LHCN-M2 (cell line): ENCODE measurements around the gene HHIPL1. TPM values are rescaled to one million over a fixed set of nuclear protein-coding genes. Genes with fewer than 3 reads are reported as not detected.
"Not testable (repeated sequence)": the region's sequence is repeated elsewhere in the genome, so short reads cannot be mapped to it uniquely, and the experiment has no call there.

ENCODE experiments used
- DNase-seq: peaks from one replicate; pipeline ENCODE4 v3.0.0-alpha.2; 2012; ENCODE audit warnings: low read depth
- total RNA-seq: library from RNA; depleted of rRNA; stranded (reverse); fragments of >200 nt; gene quantifications from 2 replicates; pipeline ENCODE4 v1.2.3, GENCODE V29; 2014

Gene HHIPL1
- total RNA-seq, 1 experiment from 2014 or later: 0.92 TPM

GRCh38 chr14:99634443-99634842 lies 10.5 kb upstream of the HHIPL1 start:
- DNase-seq: no peak

DNA sequence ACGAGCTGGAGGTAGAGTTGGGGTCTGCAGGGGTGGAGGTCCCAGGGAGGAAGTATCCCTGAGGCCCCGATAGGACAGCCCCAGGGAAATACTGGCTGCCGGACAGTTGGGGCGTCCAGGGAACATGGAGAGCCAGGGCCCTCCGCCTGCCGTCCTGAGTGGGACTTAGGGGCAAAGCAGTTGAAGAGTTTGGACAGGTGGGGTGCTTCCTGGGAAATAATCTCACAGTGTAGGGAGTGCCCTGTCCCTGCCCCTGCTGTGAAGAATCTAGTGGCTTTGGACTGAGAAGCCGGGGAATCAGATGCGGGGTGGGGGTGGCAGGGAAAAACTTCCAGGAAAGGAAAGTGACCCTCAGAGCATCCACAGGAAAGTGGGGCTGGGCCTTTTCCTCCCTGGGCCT lies 9.8 kb upstream of the HHIPL1 start:
- DNase-seq: no peak

- DNase-seq: no peak
These were observed 8.4 kb upstream of the HHIPL1 start for GRCh38 chr14:99636487-99636886.

- DNase-seq: no peak
These were observed 7.3 kb upstream of the HHIPL1 start for GRCh38 chr14:99637624-99638023.

DNA sequence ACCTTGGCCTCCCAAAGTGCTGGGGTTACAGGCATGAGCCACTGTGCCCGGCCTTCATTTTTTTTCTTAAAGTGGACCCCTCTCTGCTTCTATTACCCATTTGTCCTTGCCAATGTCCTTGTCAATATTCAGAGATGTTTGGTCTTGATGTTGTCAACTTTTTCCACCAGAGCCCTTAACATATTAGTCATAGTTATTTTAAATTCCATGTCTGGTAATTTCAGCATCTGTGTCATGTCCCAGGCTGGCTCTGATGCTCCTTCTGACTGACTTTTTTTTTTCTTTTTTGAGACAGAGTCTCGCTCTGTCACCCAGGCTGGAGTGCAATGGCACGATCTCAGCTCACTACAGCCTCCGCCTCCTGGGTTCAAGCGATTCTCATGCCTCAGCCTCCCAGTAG lies 2.2 kb upstream of the HHIPL1 start:
- DNase-seq: not testable (repeated sequence)

DNA sequence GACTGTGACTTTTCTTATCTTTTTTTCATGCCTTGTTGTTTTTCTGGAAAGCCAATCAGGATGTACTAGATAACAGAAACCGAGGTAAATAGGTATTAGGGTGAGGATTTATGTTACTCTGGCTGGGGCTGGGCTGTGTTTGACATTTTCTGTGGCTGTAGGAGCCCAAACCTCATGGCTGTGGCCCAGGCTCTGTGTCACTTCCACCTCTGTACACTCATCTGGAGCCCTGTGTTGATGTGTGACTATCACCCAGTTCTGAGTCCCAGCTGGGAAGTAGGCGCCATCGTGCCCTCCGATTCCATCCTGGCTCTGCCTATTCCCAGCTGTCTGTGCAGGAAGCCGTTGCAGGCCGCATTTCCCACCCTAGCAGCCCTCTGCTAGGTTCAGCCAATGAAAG lies 1.6 kb upstream of the HHIPL1 start:
- DNase-seq: no peak

DNA sequence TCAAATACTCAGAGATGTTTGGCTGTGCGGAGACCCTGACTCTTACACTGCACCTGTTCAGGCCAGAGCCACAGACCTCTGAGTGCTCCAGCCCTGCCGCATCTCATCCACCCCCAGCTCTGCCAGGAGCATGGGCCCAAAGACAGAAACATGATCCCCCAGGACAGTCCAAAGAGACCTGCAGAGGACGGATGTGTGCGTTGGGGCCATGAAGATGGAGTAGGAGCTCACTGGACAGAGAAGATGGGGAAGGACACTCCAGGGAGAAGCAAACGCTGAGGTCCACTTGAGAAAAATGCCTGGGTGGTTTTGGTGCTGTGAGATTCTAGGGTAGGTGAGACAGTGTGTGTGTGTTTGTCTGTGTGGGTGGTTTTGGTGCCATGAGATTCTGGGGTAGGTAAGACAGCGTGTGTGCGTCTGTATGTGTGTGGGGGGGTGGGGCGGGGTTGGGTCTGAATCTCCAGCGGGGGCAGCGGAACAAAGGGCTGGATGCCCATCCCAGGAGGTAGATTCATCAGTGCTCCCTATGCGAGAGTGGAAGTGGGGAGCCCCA lies 818 bp upstream of the HHIPL1 start:
- no peak for DNase-seq

DNA sequence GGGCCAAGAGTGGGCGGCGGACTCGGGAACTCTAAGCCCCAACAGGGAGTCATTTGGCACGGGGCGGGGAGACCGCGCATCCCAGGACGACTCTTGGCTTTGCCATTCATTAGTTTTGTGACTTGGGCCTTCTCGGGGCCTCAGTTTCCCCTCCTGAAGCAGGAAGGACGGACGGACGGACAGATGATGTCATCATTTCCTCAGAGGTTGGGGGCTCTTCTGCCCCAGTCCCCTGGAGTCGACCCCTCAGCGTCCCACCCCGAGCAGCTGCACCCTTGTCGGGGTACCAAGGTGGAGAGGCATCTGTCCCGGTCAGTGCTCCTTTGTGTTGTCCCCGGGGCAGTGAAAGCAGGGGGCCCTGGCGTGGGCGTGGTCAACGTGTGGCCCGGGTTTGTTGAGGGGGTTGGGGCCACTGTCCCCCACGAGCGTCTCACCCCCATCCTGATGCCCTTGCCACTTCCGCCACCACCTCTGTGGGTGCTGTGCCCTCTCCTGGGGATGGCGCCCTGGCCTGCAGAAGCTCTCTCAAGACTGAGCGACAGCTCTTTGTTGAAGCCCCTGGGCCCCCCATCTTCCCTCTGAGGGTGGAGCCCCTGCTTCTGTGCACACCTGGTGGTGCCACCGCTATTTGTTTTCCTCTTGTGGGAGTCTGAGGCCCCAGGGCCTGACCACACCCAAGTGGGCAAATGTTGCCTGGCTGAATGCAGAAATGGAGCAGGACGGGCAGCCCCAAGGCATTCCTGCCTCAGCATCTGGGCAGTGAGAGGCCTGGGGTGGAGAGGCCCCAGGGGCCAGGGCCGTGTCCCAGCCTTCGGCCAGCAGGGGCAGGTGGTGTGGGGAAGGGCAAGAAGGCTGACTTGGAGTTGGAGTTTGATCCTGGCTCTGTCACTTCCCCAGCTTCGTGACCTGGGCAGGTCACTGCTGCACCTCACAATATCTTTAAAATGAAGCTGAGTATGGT lies 896 bp downstream of the HHIPL1 start:
- DNase-seq: no peak

- no peak for DNase-seq
These were observed 2.5 kb downstream of the HHIPL1 start for GRCh38 chr14:99647411-99647810.

- no peak for DNase-seq
These were observed 3.3 kb downstream of the HHIPL1 start for GRCh38 chr14:99648027-99648784.

DNA sequence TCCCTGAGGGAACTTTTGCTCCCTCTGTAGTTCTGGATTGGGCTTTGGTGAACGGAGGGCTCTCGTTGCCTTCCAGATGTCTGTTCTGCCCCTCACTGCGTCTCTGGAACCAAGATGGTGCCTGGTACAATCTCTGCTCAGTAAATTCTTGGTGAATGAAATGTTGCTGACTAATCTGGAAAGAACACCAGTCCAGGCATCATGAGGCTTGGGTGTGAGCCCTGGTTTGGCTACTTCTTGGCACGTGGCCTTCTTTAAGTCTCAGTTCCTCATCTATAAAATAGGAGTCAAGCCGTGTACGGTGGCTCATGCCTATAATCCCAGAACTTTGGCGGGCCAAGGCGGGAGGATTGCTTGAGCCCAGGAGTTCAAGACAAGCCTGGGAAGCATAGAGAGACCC lies 4.3 kb downstream of the HHIPL1 start:
- DNase-seq: no peak

DNA sequence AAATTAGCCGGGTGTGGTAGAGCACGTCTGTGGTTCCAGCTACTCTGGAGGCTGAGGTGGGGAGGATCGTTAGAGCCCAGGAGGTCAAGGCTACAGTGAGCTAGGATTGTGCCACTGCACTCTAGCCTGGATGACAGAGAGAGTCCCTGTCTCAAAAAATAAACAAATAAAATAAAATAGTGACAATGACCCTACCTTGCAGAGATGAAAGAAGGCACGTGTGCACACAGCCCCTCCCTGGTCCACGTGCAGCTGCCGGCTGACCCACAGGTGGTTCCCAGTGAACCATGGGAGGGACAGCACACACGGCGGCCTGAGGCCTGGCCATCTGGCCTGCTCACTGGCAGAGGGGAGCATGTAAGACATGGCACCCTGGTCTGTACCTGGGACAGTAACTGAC lies 4.7 kb downstream of the HHIPL1 start:
- DNase-seq: no peak

DNA sequence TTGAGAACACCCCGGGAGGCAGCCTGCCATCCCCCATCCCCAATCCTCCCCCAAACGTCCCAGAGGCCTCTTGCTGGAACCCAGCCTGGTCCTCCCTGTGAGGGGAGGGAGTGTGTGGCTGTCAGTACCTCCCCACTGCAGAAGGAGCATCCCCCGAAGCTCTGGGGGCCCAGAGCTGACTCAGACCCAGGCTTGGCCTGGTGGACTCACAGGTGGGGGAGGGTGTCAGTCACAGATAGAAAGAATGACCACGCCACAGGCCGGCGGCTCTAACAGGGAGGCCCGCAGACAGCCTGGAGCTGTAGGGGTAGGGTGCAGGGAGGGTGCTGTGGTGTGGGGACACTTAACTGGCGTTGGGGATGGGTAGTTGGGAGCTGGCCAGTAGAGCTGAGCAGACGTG lies 5.3 kb downstream of the HHIPL1 start:
- no peak for DNase-seq

DNA sequence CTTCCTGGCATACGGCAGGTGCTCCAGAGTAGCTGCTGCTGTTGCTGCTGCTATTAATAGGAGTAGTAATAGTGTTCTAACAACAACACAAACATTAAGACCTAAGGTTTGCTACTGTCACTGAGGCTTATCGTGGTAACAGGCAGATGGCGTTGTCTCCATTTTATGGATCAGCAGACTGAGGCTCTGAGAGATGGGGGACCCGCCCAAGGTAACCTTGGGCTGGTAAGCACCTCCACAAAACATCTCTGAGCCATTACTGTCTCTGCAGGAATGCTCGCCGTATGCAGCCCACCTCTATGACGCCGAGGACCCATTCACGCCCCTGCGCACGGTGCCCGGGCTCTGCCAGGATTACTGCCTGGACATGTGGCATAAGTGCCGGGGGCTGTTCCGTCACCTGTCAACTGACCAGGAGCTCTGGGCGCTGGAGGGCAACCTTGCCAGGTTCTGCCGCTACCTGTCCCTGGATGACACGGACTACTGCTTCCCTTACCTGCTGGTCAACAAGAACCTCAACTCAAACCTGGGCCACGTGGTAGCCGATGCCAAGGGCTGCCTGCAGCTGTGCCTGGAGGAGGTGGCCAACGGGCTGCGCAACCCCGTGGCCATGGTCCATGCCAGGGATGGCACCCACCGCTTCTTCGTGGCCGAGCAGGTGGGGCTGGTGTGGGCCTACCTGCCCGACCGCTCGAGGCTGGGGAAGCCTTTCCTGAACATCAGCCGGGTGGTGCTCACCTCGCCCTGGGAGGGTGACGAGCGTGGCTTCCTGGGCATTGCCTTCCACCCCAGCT lies 7.2 kb downstream of the HHIPL1 start:
- no peak for DNase-seq

- DNase-seq: peak; percentile 60
These were observed 9.5 kb downstream of the HHIPL1 start for GRCh38 chr14:99654235-99654985.

DNA sequence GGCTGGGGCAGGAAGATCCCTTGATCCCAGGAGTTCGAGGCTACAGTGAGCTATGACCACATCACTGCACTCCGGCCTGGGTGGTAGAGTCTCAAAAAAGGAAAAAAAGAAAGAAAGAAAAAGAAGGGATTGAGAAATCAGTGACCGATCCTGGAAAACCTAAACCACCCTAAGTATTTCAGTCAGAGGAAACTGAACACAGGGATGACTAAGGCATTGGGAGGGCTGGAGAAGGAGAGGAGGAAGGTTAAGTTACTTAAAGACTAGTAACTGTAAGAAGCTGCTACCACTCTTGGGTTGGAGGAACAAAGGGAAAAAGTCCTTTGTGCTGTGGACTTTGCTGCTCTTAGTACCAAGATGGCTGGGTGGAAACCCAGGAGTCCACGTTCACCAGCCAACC lies 10.6 kb downstream of the HHIPL1 start:
- DNase-seq: peak; percentile 8

- no peak for DNase-seq
These were observed 11.2 kb downstream of the HHIPL1 start for GRCh38 chr14:99656171-99656570.

DNA sequence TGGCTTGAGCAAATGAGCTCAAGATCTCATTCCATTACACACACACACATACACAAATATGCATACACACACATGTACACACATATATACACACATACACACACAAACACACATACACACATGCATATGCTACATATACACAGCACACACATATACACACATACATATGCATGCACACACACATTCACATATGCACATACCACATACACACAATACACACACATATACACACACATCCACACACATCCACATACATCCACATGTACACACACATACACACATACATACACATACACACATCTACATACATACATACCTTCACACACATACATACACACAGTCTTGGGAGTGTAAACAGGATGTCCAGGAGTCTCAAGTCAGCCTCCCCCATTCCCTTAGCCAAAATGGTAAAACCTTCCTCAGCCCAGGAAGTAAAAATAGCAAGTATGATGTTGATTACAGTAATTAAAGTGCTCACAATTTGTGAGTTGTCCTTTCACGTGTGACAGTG lies 12.8 kb downstream of the HHIPL1 start:
- DNase-seq: no peak

- no peak for DNase-seq
These were observed 13.4 kb downstream of the HHIPL1 start for GRCh38 chr14:99658218-99658845.

GRCh38 chr14:99659333-99659741 lies 14.4 kb downstream of the HHIPL1 start:
- DNase-seq: no peak
